Hindlimb muscle (tissue), 1 donor: ENCODE measurements around the gene RPL7A. TPM values are rescaled to one million over a fixed set of nuclear protein-coding genes. Genes with fewer than 3 reads are reported as not detected.
A peak's percentile ranks its signal among the peaks of the same experiment; 100 is the strongest.
"Not testable (repeated sequence)": the region's sequence is repeated elsewhere in the genome, so short reads cannot be mapped to it uniquely, and the experiment has no call there.

Source experiments
- DNase-seq: peaks from one replicate; pipeline ENCODE4 v3.0.0-alpha.2; 2013
- polyA plus RNA-seq: library from polyadenylated mRNA; unstranded; fragments of 120-200 nt; gene quantifications from one replicate; pipeline ENCODE4 v1.2.1, GENCODE V29; 2013; ENCODE audit not compliant: insufficient read length

RPL7A gene
- polyA plus RNA-seq, 1 donor = 2,303 TPM

DNA sequence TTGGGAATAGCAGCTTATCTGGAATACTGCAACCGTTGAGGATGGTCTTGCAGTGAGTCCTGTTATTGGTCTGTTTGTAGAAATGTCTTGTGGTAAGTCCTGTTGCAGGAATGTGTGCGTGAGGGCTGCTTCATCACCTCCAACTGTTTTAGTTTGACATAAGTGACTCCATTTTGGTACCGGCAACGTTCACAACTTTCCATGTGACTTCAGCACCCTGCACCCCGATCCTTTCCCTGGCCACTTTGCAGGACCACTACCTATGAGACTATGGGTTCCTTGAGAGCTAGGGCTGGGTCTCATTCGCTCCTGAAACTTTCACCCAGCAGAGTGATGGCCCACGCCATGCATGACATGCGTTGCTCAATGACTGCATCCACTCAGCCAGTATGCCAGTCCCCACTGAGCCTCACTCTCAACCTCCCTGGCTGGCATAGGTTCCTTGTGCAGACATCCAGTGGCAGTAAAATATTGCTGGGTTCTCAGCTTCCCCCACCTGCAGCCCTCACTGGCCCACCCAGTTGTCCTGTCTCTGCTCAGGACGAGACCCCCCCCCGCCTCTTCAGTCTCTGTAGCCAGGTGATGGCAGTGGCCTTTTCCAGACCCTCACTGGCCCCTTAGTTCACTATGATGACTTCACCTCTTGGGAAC lies 20.1 kb upstream of the RPL7A start:
- DNase-seq = no peak

DNA sequence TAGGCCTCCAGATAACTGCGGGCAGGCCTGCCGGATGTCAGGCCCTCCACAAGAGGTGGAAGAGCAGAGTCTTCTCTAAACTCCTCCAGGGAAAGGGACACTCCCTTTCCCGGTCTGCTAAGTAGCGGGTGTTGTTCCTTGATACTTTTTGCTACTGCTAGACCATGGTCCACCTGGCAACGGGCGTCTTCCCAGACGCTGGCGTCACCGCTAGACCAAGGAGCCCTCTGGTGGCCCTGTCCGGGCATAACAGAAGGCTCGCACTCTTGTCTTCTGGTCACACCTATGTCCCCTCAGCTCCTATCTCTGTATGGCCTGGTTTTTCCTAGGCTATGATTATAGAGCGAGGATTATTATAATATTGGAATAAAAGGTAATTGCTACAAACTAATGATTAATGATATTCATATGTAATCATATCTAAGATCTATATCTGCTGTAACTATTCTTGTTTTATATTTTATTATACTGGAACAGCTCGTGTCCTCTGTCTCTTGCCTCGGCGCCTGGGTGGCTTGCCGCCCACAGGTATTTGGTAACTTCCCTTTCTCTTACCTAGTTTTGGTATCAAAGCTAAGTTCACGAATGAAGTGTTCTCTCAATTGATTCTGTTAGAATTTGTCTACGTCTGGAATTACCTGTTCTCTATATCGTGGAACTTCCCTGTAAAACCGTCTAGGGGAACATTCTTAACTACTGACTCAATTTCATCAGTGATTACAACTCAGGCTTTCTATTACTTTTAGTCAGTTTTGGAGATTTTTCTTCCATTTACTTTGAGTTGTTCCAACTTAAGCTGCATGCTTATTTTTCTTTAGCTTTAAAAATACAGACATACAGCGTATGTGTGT lies 18.5 kb upstream of the RPL7A start:
- not testable (repeated sequence) for DNase-seq

DNA sequence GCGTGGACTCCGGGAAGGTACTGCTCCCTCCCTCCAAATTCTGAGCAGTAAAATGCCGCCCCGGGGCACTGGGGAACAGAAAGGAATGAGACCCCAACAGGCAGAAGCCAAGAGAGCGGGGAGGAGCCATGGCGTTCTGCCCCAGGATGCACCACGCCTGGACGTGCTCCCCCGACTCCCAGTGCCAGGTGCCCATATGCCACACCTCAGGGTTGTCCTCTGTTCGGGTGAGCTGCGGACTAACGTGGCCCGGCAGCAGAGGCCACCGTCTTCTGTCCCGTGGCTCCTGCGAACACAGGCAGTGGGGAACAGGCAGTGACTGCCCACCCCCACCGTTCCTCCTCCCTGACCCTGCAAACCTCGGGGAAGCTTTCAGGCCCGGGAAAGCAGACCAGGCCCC lies 16.8 kb upstream of the RPL7A start:
- no peak for DNase-seq

DNA sequence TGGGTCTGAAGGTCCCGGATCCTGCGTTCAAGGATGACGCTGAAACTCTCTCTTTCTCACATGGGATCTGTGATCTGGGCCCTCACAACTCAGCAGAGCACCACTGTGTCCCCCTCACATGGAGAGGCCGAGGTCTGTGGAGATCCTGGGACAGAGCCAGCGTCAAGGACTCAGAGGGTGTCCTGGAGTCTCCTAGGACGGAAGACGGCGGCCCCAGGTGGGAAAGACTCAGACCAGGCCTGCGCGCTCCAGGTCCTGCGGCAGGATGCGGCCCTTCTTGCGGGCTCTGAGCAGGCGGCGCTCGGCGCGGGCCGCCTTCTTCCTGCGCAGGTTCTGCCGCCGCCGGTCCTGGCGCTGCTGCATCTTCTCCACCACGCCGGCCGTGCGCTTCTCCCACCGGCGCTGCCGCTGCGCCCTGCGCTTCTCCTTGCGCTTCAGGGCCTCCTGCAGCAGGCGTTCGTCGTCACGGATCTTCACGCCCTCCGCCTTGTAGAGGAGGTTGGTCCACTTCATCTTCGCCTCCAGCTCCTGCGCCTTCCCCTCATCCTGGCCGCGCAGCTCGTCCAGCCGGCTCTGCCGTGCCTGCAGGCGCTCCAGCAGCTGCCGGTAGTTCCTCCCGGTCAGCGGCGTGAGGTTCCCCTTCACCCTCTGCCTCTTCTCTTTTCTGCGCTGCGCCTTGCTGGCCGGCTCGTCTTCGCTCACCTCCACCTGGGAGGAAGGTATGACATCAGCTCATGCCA lies 16.2 kb upstream of the RPL7A start:
- DNase-seq = no peak

DNA sequence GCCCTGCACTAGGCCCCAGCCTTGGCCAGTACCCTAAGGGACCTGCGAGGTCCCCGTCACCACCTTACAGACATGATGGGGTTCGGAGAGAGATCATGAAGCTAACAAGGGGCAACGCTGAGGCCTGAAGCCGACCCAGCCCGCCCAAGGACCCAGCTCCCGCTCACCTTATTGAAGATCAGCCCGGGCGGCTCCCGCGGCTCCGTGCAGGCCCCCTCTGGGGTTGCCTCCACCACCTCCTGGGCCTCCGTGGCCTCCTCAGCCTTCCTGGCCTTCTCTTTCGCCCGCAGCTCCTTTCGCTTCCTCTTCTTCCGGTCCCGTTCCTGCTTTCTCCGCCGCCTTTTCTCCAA lies 15.7 kb upstream of the RPL7A start:
- no peak for DNase-seq

DNA sequence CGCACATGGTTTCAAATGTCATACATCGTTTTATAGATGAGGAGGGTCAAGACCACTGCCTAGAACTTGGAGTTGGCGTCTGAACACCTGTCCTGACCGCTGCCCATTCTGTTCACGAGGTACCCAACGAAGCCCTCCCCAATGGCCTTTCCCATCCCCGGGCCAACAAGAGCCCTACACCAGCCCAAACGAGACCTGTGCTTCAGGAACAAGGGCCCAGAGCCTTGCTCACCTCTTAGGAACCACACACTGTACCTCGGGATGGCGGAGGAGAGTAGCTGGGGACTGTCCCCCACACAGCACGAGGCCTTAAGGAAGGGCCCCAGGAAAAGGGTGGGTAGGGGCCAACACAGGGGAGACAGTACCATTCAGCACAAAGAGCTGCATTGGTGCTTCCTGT lies 15.0 kb upstream of the RPL7A start:
- DNase-seq = no peak

DNA sequence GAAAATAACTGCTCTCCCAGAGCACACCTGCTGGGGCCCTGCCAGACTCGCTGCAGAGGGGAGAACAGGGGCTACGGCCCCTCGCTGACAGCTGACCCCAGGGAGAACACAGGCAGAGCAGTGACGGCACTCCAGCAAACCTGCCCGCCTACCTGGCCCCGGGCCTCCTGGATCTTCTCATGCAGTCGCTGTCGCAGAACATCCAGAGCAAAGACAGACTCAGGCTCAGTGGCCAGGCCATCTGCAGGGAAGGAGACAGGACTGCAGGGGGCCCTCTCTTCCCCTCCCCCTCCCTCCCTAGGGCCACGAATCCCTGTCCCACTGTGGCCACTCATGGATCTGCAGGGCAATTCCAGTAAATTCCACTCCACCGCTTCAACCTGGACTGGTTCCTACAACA lies 14.5 kb upstream of the RPL7A start:
- DNase-seq = no peak

DNA sequence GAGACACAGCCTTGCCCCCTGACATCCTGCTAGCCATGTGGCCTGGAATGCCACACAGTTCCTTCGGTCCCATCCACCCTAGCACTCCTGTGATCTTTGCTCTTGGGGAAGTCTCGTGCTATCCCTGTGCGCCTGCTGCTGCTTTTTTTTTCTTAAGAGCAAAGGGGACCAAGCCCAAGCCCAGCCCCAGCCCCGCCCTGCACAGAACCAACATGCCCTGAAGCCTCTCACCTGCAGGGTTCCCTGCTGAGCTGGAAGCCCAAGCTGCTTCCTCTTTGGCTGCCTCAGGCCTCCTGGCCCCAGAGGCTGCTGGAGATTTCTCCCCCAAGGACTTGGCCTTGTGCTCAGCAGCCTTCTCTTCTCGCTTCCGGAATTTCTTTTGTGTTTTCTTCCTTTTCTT lies 13.9 kb upstream of the RPL7A start:
- no peak for DNase-seq

DNA sequence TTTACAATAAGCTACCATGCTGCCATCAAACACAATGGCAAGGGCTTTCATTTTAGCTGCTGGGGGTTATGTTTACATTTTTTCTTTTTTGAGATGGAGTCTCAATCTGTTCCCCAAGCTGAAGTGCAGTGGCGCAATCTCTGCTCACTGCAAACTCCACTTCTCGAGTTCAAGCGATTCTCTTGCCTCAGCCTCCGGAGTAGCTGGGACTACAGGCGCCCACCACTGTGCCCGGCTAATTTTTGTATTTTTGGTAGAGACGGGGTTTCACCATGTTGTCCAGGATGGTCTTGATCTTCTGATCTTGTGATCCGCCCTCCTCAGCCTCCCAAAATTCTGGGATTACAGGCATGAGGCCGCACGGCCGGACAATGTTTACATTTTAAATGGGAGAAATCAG lies 13.1 kb upstream of the RPL7A start:
- DNase-seq = not testable (repeated sequence)

DNA sequence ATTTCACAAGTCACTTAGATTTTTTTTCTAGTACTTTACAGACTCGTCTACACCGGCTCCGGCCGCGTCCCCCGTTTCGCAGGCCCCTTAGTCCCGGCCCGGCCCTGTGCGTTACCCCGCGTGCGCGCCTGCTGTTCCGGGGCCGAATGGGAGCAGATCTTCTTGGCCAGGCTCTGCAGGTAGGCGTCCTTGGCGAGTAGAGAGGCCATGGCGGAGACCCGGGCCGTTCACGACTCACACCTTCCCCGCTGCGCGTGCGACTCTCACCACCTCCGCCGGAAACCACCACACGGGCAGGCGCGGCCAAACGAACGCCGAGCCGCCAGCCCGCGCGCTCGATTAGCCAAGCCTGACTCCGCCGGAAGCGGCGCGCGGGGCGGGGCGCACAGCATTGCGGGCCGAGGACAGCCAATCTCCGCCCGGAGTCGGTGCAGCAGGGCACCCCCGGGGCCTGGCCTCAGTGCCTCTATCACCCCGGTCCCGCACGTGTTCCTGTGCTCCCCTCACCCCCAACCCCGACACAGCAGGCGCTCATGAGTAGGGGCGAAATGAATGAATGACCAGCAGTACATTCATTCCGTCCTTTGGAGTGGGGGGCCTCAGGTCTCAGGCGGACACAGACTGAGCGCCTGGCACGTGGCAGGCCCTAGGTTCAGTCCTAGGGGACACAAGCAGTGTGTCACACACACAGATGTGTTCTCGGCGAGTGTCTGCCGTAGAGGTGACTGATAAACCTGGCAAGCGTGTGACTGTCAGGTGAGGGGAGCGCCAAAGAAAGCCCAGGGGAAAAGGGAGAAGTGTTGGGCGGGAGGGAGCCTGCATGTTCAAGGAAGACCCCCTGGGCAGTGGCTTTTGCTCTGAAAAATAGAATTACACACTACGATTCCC lies 11.8 kb upstream of the RPL7A start, which contains the start of gene SURF6:
SURF6 (minus strand) TSS at position 265 of the 888 bp plus-strand sequence; CDS start at position 209, 56 bp downstream.
- DNase-seq = peak; percentile 92

DNA sequence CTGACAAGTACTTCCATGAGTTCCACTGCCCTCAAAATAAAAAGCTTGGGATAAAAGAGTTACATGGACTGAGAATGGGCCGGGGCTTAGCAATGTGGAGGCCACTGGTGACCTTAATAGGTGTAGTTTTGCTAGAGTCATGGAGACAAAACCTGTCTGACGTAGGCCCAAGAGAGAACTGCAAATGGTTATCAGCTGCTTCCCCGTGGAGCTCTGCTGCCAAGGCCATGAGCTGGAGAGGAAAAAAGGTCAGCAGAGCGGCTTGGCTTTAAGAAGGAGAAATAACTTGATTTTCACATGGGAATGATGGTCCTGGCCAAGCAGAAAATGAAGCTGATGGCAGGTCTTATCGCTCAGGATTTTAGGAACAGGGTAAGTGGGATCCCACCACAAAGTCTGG lies 8.4 kb upstream of the RPL7A start:
- no peak for DNase-seq

DNA sequence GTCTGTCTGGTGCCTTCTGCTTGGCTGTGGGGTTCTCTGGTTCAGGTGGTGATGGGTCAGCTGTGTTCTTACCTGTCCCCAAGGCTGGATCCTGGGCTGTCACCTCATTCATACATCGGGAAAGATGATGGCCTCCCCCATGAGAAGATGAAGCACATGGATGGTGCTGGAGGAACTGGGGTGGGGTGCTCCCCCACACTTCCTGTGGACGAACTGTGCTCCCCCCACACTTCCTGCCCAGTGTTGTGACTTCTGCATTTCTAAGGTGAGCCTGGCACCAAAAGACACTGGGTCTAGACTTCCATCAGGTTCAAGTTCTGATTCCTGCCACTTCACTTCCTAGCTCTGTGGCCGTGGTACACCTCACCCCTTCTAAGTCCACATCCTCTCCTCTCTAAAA lies 7.8 kb upstream of the RPL7A start:
- no peak for DNase-seq

DNA sequence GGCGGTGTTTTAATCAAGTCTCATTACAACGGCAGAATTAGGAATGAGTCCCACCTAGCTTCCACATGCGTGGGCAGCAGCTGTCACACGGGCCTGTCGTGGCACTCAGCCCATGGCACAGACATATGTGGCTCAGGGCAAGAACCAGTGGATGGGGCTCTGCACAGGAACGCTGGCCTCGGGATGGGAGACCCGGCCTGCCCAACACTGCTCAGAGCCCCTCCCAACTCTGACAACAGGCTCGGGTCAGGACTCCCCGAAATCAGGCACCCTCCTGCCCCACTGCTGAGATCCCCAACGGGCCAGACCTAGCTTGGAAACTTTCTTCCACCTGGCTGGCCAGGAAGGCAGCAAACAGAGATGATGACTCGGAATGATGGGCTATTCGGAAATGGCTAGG lies 7.1 kb upstream of the RPL7A start:
- no peak for DNase-seq

DNA sequence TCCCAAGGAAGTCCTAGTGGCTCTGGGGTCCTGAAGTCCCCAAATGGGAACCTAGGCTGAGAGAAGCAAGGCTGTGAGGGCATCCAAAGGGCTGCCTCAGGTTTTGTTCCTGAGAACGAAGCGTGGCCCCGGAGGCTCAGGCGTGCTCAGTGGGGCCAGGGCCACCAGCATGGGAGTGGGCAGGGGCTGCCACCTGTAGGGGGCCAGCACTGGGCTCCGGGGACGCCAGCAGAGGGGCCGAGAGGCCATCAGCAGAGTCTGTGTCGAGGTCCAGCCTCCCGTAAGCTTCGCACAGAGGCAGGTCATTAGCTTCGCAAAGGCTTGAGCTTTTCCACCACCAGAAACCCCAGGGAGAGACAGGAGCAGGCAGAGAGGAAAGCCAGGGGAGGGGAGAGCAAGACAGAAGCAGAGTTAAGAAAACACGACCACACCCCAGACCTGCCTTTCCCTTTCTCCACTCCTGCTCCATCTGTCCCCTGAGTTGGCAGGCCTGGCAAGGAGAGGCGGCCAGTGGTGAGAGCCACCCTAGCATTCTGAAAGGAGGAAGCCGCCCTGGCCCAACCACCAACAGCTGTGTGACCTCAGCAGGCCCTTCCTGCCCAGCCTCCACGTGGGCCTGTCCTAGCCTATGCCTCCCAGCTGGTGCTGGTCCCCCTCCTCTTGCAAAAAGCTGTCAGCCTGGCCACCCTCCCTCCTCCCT lies 6.5 kb upstream of the RPL7A start:
- DNase-seq = no peak

DNA sequence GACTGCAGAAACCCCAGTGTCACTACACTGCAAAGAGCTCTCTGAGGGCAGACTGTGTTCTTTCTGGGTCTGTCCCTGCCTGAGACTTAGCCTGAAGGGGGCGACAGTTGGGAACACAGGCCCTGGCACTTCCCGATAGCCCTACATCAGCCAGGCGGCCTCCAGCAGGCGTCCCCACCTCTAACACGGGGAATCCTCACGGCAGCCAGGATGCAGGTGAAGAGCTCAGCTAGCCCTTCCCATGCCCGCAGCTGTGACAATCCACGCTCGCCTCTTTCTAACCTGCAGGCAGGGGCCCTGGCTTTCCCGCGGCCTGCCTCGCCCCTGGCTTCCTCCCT lies 6.0 kb upstream of the RPL7A start:
- DNase-seq = no peak

DNA sequence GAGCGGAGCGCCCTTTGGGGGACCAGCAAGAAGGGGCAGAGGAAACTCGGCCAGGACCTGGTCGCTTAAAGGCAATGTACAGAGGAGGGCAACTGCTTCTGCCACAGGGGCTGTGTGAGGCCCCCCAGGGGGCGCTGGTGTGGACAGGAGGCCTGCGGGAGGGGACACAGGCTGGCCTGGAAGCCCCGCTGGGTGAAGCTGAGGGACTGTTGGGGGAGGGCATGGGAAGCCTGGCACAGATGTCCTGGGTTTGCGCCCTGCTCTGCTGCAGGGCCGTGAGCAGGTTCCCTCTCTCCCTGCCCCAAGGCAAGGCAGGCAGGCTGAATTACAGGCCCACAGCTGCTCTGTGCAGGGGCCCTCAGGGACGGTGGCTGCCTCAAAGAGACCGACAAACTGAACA lies 5.4 kb upstream of the RPL7A start:
- DNase-seq = no peak

DNA sequence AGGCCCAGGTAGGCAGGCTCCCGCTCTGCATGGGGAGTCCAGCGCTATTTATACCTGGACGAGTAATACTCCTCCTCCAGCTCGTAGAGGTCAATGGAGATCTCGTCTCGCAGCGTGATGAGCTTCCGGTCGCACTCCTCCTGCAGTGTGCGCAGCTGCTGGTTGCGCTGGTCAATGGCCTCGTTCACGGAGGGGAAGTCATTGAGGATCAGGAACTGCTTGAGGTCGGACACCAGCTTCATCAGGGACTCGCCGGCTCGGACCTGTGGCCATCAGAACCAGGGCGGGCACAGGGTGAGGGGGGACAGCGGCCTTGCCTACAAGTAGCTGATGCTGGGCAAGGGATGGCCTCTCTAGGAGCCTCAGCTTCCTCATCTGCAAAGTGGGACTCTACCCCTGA lies 3.9 kb upstream of the RPL7A start:
- DNase-seq = no peak

DNA sequence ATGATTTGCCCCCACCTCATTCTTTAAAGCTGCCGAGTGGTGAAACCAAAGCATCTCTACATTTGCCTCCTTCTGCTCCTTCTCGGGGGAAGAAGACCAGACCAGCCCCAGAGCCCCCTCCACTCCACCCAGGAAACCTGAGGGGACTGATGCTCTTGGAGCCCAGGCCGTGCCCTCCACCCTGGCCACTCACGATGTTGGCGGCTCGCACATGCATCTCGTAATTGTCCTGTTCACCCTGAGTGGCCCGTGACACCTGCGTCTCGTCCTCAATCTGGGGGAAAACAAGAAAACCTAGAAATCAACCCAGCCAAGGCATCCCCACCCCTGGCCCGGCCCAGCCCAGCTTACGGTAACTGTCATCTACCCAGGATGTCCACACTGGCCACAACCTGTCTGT lies 3.0 kb upstream of the RPL7A start:
- DNase-seq = no peak

DNA sequence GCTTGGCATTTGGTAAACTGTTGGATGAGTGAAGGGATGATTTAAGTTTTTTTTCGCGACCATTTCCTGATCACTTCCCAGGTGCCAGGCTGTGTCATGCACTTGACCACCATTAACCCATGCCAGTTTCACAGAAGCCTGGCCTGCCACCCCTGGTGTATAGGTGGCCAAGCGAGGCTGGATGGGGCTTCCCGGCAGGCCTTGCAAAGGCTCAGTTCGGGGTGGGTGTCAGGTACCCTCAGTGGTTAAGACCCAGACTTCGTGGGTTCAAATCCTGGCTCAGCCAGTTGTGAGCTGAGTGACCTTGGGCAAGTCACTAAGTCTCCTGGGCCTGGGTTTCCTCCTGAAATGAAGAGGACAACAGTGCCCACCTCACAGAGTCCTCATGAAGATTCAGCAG lies 2.4 kb upstream of the RPL7A start:
- DNase-seq = no peak

DNA sequence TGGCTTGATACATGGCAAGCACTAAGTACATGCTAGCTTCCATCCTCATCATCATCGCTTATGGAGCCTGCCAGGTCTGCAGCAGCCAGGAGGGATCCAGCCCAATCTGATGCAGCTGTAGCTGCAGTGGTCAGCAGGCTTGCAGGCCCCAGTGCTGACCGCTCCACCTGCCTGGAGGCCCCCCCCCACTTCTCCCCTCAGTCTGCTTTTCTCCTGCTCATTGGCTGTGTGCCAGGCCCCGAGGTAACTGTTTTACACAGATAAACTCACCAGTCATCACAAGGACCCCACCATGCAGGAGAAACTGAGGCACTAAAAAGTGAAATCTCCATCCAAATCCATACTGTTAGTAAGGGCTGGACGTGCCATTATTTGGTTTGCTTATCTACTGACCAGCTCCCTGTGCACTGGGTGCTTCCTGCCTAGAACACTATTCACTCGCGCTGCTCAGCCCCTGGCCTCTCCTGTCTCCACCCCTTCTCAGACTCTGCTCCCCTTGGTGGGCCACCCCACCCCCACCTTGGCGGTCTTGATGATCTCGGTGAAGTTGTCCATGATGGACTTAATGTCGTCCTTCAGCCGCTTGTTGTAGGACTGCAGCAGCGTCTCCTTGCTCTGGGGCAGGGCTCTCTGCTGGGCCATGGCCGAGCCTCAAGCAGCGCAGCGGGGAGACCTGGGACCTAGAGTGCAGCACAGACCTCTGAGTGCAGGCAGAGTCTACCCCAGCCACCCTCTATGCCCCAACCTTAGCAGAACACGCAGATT lies 1.8 kb upstream of the RPL7A start:
- no peak for DNase-seq

DNA sequence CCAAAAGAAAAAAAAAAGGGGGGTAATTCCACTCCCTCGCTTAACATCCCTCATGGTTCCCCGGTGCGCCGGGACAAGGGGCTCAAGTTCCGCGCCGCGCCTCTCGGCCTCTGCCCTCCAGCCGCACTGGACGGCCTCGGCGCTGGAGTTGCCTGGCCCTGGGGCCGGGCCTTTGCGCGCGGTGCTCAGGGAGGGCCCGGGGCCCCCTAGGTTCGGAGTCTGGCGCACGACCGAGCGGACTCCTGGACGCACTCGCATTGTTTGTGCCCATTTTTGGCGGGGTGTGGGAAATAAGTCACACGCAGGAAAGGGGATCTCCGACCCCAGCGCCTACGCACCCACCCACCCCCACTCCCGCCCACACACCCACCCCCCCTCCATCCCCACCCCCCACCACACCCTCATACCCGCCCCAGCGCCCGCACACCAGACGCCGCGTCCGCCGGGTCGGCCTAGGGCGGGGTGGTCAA lies 468 bp upstream of the RPL7A start:
- peak; percentile 44 for DNase-seq
